ENCODE measurements around the gene OPCML.

The OPCML gene

DNA sequence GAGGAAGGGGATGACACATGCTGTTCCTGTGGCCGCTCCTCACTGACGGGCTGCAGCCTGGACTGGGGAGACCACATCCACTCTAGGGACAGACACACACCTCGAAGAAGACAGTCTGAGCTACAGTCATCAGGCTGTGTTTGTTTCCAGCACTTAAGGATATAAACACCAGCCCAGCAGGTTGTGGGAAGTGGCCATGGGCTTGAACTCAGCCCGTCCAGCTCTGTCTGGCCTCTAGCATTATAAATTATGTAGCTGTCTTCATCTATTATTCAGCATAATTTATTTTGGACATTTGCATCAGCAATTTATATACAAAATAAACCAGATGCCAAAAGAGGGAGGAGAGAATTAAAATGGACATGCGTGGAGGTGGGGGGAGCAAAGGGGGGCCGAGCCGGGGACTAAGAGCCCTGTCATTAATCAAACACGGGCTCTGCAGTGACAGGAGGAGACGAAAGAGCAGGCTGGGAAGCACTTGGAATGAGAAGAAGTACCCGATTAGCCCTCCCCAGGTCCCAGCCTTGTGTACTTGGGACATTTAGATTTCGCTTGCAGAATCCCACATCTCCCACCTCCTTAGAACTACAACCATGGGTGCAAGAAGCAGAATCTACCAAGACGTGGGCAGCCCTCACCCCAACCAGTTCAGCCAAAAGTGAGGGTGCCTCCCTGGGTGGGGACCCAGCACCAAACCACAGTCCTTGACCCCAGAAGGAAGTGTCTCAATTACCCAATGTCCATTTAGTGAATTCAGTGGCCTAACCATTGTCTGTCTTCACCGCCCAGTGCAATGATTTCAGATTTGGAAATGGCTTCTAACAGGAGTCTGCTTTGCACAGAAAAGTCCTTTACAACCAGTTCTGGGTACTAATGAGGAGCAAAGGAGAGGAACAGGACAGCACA lies 309.6 kb downstream of the OPCML start:
- no peak for DNase-seq (ENCODE audit: low spot score in 2 of 2)
- Histone ChIP-seq H3K4me3 (no peak overlapping the region), H3K4me1 (no peaks in the 10 kb centered on the region), H3K36me3 (replicated peaks) (no peaks in the 10 kb centered on the region), H3K27me3 (ENCODE audit: low read depth) (no peaks in the 10 kb centered on the region), H3K9me3 (no peaks in the 10 kb centered on the region)
- in situ Hi-C loops (cut with MboI; ENCODE audit: low sequenced_read_pairs) = no loop called here

DNA sequence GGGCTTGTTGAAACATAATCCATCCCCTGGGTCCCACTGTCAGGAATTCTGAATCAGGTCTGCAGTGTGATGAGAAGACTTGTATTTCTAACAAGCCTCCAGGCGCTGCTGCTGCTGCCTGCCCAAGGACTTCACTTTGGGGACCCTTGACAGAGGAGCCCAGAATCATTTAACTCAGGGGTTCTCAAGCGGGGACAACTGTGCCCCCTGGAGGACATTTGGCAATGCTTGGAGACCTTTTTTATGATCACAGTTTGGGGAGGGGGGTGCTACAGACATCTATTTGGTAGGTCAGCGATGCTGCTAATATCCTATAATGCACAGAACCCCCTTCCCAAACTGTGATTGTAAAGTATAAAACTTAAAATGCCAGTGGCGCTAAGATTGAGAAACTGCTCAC lies 312.8 kb downstream of the OPCML start:
- Histone ChIP-seq H3K4me1 (no peaks in the 10 kb centered on the region), H3K27me3 (ENCODE audit: low read depth) (no peaks in the 10 kb centered on the region), H3K9me3 (no peaks in the 10 kb centered on the region), H3K4me3 (no peak overlapping the region), H3K36me3 (replicated peaks) (no peaks in the 10 kb centered on the region)
- no peak for DNase-seq (ENCODE audit: low spot score in 2 of 2)
- in situ Hi-C loops (cut with MboI; ENCODE audit: low sequenced_read_pairs) = no loop called here

DNA sequence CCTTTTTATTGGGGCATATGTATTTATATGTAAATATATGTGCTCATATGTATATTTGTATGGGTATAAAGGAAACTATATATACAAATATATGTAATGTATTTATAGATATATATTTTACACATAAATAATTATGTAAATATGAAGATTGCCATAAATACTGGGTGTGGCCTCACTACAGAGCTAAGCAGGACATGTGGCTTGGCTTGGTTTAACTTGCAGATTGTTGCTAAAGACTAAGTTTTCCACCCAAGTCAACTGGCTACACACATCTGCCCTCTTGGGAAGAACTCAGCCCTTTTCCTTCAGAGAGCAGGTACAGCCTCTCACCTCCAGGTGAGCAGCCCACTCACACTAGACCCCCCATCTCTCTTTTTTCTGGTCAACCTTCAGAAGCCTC lies 315.5 kb downstream of the OPCML start:
- no peaks in the 10 kb centered on the region for H3K4me1 ChIP-seq
- H3K27me3 ChIP-seq (ENCODE audit: low read depth) = no peaks in the 10 kb centered on the region
- H3K9me3 ChIP-seq = no peaks in the 10 kb centered on the region
- DNase-seq (ENCODE audit: low spot score in 2 of 2) = no peak
- H3K36me3 ChIP-seq (replicated peaks) = no peaks in the 10 kb centered on the region
- in situ Hi-C loops (cut with MboI; ENCODE audit: low sequenced_read_pairs) = no loop called here
- H3K4me3 ChIP-seq = no peak overlapping the region

DNA sequence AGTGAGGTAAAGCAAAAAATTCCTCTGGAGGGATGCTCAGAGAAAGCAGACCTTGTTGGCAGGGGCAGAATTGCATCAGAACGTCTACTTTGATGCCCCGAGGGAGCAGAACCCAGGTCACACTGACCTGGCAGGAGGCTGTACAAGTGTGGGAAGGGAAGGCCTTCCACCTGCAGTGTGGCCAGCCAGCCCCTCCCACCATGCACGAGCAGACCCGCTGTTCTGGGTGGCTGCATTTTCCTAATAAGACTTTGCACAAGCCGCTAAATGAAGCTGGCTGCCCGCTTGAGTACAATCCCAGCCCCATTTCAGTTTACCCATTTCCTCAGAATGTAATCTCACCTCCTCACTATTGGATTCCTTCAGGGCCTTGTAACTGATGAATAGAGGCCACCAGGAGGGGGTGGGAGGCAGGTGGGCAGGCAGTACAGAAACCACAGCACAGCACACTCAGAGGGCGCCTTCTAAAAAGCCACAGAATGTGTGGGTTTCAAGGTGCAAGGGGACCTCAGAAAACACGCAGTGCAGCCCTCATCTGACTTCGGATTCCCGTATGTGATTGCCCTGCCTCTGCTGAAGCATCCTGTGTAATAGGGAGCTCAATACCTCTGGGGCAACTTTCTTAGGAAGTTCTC lies 316.6 kb downstream of the OPCML start:
- Histone ChIP-seq H3K36me3 (replicated peaks) (no peaks in the 10 kb centered on the region), H3K9me3 (no peaks in the 10 kb centered on the region), H3K4me3 (no peak overlapping the region), H3K4me1 (no peaks in the 10 kb centered on the region), H3K27me3 (ENCODE audit: low read depth) (no peaks in the 10 kb centered on the region)
- DNase-seq (ENCODE audit: low spot score in 2 of 2) = no peak
- in situ Hi-C loops (cut with MboI; ENCODE audit: low sequenced_read_pairs) = no loop called here

DNA sequence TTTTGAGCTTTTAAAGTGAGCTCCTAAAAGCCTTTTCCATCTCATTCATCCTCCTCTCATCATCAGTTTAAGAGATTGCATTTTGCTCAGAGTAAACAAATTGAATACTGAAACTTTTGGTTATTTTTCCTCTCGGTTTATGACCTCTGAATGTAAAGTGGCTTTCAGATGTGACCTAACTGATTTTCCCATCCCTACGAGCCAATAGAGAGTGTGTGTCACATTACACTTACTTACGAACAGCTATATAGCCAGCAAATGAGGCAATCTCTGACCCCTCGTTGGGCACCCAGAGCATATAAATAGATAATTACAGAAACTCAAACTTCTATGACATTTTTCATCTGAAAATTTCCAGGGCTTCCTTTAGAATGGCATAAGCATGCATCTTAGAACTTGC lies 317.7 kb downstream of the OPCML start:
- no peak for DNase-seq (ENCODE audit: low spot score in 2 of 2)
- H3K4me3 ChIP-seq = no peak overlapping the region
- no peaks in the 10 kb centered on the region for H3K27me3 ChIP-seq (ENCODE audit: low read depth)
- no peaks in the 10 kb centered on the region for H3K36me3 ChIP-seq (replicated peaks)
- H3K4me1 ChIP-seq = no peaks in the 10 kb centered on the region
- in situ Hi-C loops (cut with MboI; ENCODE audit: low sequenced_read_pairs) = no loop called here
- no peaks in the 10 kb centered on the region for H3K9me3 ChIP-seq

DNA sequence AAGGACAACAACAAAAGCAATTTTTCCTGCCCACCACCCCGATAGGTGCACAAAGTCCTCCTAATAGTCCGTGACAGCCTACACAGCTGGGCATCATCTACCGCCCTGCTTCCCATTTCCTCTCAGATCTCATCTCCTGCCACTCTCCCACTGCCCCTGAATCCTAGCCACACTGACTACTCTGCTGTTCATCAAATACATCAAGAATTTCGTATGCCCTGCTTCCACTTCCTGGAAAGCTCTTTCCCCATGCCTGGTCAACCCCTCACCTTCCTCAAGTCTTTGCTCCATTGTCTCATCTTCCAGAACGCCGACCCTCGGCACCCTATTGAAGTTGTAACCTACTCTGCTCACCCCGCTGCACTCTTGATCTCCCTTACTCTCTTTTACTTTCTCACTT lies 320.1 kb downstream of the OPCML start:
- in situ Hi-C loops (cut with MboI; ENCODE audit: low sequenced_read_pairs) = no loop called here
- Histone ChIP-seq H3K36me3 (replicated peaks) (no peaks in the 10 kb centered on the region), H3K4me3 (no peak overlapping the region), H3K4me1 (no peaks in the 10 kb centered on the region), H3K9me3 (no peaks in the 10 kb centered on the region), H3K27me3 (ENCODE audit: low read depth) (no peaks in the 10 kb centered on the region)
- DNase-seq (ENCODE audit: low spot score in 2 of 2) = no peak

DNA sequence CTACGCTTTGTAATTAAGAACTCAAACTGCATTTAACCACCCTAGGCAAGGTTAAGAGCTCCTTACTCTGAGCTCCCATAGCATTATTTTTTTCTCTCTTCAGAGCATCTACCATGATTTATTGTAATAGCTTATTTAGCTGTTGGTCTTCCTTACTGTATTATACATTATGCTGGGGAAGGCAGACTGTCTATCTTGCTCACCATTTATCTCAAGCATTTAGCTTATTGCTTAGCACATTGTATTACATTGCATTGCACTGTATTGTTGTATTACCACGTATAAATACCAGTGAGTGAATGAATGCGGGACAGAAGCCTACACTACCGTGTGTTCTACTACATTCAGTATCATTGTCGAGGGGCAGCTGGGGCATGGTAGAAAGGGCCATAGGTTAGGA lies 324.3 kb downstream of the OPCML start:
- Histone ChIP-seq H3K36me3 (replicated peaks) (no peaks in the 10 kb centered on the region), H3K9me3 (no peaks in the 10 kb centered on the region), H3K4me3 (no peak overlapping the region), H3K27me3 (ENCODE audit: low read depth) (no peaks in the 10 kb centered on the region), H3K4me1 (no peaks in the 10 kb centered on the region)
- no peak for DNase-seq (ENCODE audit: low spot score in 2 of 2)
- in situ Hi-C loops (cut with MboI; ENCODE audit: low sequenced_read_pairs) = no loop called here

DNA sequence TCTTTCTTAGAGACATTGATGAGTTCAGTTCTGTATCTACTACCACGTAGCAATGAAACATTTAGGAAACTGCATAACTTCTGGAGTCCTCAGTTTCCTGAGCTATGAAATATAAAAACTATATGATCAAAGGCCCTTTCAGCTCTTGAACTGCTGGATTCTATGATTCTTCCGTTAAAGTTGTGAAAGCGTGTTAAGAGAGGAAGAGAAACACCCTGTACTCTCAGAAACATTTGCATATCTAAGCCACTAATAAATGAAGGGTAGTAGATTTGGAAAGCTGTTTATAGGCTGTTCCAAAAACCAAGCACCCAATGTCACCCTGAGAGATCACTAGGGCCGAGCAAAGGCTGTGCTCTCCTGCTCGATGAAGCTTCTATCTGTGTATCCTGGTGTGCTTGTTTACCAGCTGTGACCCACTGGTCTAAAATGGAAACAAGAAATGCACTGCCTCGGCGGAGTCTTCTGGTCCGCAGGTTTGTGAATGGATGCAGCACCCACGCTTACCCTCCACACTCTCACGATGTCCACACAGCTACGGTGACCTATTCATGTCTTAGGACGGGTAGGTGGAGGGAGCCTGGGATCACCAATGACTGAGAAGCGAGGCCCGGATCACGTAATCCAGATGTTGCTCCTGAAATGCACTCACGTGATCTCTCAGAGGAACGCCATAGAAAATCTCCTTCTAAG lies 325.8 kb downstream of the OPCML start:
- H3K36me3 ChIP-seq (replicated peaks) = no peaks in the 10 kb centered on the region
- H3K4me3 ChIP-seq = no peak overlapping the region
- in situ Hi-C loops (cut with MboI; ENCODE audit: low sequenced_read_pairs) = no loop called here
- H3K4me1 ChIP-seq = no peaks in the 10 kb centered on the region
- H3K27me3 ChIP-seq (ENCODE audit: low read depth) = no peaks in the 10 kb centered on the region
- H3K9me3 ChIP-seq = no peaks in the 10 kb centered on the region
- DNase-seq (ENCODE audit: low spot score in 2 of 2) = no peak

DNA sequence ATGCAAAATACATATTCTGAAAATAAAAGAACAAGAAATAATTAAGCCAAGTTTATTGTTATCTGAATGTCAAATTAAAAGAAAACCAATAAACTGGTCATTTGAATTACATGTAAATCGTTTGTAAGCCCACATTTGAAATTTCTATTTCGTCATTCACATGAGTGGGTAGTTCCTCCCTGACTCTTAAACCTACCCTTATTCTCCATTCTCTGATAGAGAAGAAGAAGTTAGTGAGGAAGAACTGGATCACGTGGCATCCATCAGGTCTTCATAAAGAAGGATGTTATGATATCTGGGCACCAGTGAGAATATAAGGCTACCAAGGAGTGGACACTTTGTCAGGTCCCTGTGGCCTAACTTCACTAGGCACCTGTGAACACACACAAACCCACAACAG lies 328.1 kb downstream of the OPCML start:
- no peak overlapping the region for H3K4me3 ChIP-seq
- in situ Hi-C loops (cut with MboI; ENCODE audit: low sequenced_read_pairs) = no loop called here
- H3K36me3 ChIP-seq (replicated peaks) = no peaks in the 10 kb centered on the region
- no peaks in the 10 kb centered on the region for H3K9me3 ChIP-seq
- DNase-seq (ENCODE audit: low spot score in 2 of 2) = no peak
- H3K27me3 ChIP-seq (ENCODE audit: low read depth) = no peaks in the 10 kb centered on the region
- no peaks in the 10 kb centered on the region for H3K4me1 ChIP-seq

DNA sequence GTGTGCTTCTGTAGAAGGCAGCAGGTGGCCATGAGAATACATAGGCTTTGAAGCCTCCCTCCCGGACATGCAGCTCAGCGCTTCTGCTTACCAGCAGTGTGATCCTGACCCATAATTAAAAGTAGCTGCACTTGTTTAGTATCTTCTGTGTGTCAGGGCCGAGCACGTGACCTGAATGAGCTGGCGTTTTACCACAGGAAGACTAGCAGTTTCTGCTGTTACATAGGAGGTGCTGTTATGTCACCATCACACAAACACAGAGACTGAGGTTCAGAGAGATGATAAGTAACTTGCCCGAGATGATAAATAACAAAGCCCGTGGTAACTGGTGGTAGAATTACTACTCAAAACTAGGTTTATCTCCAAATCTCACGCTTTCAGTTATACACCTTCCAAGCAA lies 329.5 kb downstream of the OPCML start:
- in situ Hi-C loops (cut with MboI; ENCODE audit: low sequenced_read_pairs) = no loop called here
- no peak for DNase-seq (ENCODE audit: low spot score in 2 of 2)
- no peaks in the 10 kb centered on the region for H3K4me1 ChIP-seq
- no peaks in the 10 kb centered on the region for H3K36me3 ChIP-seq (replicated peaks)
- no peaks in the 10 kb centered on the region for H3K27me3 ChIP-seq (ENCODE audit: low read depth)
- no peaks in the 10 kb centered on the region for H3K9me3 ChIP-seq
- no peak overlapping the region for H3K4me3 ChIP-seq

DNA sequence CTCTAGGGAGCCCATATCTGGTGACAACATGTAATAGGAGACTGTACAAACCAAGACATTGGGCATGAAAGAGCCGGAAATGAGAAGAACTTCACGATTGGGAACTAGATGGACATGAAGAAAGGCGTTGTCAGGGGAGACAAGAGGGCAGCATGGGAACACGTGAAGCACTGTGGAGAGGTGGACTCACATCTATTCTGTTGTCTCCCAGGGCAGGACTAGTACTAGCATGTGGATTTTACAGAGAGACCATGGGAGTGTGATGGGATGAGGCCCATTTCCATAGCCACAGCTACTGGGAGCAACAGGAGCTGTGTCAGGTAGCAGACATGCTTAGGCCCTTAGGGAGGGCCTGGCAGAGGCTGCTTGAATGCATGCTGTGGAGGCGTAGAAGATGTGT lies 333.9 kb downstream of the OPCML start:
- DNase-seq (ENCODE audit: low spot score in 2 of 2) = no peak
- H3K9me3 ChIP-seq = no peaks in the 10 kb centered on the region
- no peaks in the 10 kb centered on the region for H3K4me1 ChIP-seq
- H3K36me3 ChIP-seq (replicated peaks) = no peaks in the 10 kb centered on the region
- no peak overlapping the region for H3K4me3 ChIP-seq
- in situ Hi-C loops (cut with MboI; ENCODE audit: low sequenced_read_pairs) = no loop called here
- H3K27me3 ChIP-seq (ENCODE audit: low read depth) = no peaks in the 10 kb centered on the region

DNA sequence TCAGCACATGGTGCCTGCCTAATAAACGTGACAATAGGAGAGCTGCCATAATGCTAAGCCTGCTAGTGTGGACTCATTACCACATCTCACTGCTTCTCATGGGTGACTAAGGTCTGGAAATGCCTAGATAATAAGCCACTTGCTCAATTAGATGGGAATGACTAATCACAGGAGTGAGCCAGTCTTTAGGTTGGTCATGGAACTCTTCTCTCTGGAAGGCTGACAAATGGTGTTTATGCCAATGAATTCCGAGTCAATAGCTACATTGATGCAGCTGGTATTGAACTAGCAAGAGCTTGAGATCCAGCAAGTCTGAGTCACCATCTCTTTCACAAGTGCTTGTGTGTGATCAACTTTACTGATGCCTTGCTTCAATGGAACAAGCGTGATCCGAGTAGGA lies 334.9 kb downstream of the OPCML start:
- Histone ChIP-seq H3K36me3 (replicated peaks) (no peaks in the 10 kb centered on the region), H3K27me3 (ENCODE audit: low read depth) (no peaks in the 10 kb centered on the region), H3K9me3 (no peaks in the 10 kb centered on the region), H3K4me3 (no peak overlapping the region), H3K4me1 (no peaks in the 10 kb centered on the region)
- DNase-seq (ENCODE audit: low spot score in 2 of 2) = no peak
- in situ Hi-C loops (cut with MboI; ENCODE audit: low sequenced_read_pairs) = no loop called here

DNA sequence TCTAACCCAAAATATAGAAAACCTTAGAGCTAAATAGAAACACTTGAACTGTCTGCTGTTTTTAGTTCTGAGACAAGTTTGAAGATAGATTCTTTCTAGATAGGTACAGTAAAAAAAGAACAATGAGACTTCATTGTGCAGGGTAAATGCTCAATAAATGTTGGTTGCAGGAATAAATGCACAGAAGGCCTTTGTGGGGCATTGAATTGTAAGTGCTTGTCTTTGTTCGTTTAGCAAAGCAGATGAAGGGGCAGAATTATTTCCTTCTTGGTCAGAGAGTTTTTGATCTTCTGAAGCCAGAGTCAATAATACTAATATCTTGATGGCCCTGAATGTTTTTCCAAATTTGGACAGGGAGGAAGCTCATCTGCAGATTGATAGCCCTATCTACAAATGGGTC lies 340.4 kb downstream of the OPCML start:
- Histone ChIP-seq H3K27me3 (ENCODE audit: low read depth) (no peaks in the 10 kb centered on the region), H3K36me3 (replicated peaks) (no peaks in the 10 kb centered on the region), H3K4me1 (no peaks in the 10 kb centered on the region), H3K9me3 (no peaks in the 10 kb centered on the region), H3K4me3 (no peak overlapping the region)
- in situ Hi-C loops (cut with MboI; ENCODE audit: low sequenced_read_pairs) = no loop called here
- no peak for DNase-seq (ENCODE audit: low spot score in 2 of 2)

DNA sequence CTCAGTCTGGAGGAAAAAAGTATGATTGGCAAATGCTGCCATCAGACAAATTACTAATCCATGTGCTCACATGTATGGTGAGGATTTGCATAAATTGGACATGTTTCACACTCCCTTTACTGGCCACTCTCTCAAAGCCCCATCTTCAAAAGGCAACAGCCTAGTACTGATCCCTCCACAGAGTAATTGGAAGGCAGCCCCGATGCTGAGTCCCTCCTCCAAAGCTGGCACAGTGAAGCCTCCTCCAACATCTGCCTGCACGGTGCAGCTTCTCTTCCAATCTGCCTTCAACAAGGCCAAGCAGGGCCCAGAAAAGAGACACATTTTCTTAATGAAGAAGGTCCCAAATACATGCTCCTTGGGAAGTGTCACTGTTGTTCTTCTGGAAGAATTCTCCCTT lies 350.6 kb downstream of the OPCML start:
- no peaks in the 10 kb centered on the region for H3K27me3 ChIP-seq (ENCODE audit: low read depth)
- in situ Hi-C loops (cut with MboI; ENCODE audit: low sequenced_read_pairs) = no loop called here
- H3K4me1 ChIP-seq = no peaks in the 10 kb centered on the region
- DNase-seq (ENCODE audit: low spot score in 2 of 2) = no peak
- H3K36me3 ChIP-seq (replicated peaks) = no peaks in the 10 kb centered on the region
- no peaks in the 10 kb centered on the region for H3K9me3 ChIP-seq
- H3K4me3 ChIP-seq = no peak overlapping the region
